SH-SY5Y (cell line): ENCODE measurements around the gene A2M.

Source experiments
- GATA2 ChIP-seq: IDR thresholded peaks from 2 replicates; pipeline ENCODE4 v1.6.1; 2011; ENCODE audit warnings: mild to moderate bottlenecking, low read depth, low read length
- GATA3 ChIP-seq: IDR thresholded peaks from 2 replicates; pipeline ENCODE4 v1.6.1; 2011; ENCODE audit warnings: low read depth, mild to moderate bottlenecking, low read length, moderate library complexity

- no peak for TF ChIP-seq GATA2
- no peak for TF ChIP-seq GATA3
Measured at GRCh38 chr12:9032202-9032964, 83.3 kb downstream of the A2M start.
